Fibroblast of peridontal ligament (primary cell): ENCODE data around the gene NUF2.
"Not testable (repeated sequence)": the region's sequence is repeated elsewhere in the genome, so short reads cannot be mapped to it uniquely, and the experiment has no call there.

ENCODE experiments used
- DNase-seq: peaks from one replicate; pipeline ENCODE4 v3.0.0-alpha.2; 2010; ENCODE audit errors: extremely low read depth

Gene NUF2

DNA sequence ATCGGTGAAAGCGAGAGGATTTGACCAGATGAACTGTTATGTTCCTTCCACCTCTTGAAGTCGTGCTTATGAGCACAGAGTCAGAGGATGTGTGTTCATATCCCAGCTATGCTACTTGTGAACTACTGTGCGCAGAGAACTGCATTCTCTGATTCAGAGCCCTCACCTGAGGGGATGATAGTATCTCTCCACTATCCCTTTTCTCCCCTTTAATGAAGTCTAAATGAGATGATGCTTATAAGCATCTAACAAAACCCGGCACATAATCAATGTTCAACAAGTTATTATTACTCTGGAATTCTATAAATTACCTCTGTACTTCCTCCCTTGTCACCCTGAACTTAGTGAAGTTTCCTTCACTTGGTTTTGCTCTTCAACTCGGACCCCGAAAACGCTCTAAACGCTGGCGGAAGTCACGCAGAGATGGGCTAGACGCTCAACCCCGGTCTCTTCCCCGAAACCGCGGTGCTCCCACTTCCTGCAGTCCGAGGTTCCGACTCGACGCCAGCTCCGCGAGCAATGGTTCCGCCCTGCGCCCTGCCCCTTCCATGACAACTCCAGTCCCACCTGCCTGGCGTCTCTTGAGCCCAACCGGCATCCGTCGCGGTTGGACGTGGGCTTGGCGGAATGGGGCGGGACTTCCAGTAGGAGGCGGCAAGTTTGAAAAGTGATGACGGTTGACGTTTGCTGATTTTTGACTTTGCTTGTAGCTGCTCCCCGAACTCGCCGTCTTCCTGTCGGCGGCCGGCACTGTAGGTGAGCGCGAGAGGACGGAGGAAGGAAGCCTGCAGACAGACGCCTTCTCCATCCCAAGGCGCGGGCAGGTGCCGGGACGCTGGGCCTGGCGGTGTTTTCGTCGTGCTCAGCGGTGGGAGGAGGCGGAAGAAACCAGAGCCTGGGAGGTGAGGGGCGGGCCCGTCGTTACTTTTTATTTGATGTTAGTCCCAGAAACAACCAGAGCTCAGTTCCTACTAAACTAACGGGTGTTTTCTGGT, at the start of gene NUF2:
TSS of gene NUF2 (plus strand) at position 644 of the 995 bp plus-strand sequence. CDS start 4,098 bp downstream, outside the sequence.
- DNase-seq: peak; percentile 99

DNA sequence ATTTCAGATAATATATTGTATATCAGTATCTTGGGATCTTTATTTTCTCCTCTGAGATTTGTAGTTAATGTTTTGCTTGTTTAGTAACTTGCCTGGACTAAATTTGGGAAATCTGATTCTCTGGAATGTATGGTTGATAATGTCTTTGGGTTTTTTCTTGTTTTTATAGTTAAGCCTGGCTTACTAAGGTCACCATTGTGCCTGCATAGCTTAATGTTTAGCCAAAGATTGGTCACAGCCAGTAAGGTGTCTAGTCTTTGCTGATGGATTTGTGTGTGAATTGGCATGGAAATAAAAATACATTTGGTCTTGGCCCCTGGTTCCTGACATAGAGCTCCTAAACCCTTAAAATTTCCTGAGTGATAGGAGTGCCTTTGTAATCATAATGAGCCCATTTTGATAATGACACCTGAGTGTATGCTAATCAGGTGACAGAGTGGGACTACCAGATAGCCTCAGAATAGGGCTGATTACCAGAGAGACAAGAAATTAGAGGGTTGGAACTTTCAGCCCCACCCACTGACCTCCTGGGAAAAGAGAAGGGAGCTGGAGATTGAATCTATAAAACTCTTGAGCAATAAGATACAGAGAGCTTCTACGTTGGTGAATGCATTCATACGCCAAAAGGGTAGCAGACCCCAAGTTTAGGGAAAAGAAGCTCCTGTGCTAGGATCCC, 47.9 kb upstream of the NUF2 start:
- peak; percentile 5 for DNase-seq

DNA sequence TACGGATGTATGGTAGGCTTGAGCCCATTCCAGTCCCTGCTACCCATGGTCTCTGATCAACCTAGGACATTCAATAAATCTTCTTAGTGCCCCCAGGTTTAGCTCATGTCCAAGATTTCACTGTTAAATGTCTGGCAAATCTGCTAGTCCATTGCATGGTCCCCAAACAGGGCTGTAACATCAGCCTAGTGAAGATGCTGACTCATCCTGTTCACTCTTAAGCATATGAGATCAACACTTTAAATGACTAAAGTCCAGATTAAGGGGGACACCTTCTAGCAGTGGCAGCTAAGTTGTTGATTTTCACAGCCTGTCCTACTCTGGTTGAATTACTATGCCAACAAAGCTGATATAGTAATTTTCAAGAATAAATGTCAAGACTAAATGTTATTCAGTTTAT, 46.5 kb upstream of the NUF2 start:
- peak; percentile 37 for DNase-seq

DNA sequence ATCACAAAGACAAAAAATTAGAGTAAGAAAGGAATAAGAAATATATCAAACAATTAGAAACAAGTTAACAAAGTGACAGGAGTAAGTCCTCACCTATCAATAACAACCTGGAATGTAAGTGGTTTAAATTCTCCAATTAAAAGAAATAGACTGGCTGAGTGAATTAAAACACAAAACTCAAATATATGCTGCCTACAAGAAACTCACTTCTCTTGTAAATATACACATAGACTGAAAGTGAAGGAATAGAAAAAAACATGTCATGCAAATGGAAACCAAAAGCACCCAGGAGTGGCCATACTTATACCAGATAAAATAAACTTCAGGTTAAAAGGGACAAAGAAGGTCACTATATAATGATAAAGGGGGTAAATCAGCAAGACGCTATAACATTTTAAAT, 43.2 kb upstream of the NUF2 start:
- DNase-seq: no peak

DNA sequence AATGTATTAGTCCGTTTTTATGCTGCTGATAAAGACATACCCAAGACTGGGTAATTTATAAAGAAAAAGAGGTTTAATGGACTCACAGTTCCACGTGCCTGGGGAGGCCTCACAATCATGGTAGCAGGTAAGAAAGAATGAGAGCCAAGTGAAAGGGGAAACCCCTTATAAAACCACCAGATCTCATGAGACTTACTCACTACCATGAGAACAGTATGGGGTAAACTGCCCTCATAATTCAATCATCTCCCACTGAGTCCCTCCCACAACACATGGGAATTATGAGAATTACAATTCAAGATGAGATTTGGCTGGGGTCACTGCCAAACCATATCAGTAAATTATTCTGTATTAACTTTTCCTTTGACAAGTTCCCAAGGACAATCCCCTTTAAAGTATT, 36.9 kb upstream of the NUF2 start:
- peak; percentile 14 for DNase-seq

DNA sequence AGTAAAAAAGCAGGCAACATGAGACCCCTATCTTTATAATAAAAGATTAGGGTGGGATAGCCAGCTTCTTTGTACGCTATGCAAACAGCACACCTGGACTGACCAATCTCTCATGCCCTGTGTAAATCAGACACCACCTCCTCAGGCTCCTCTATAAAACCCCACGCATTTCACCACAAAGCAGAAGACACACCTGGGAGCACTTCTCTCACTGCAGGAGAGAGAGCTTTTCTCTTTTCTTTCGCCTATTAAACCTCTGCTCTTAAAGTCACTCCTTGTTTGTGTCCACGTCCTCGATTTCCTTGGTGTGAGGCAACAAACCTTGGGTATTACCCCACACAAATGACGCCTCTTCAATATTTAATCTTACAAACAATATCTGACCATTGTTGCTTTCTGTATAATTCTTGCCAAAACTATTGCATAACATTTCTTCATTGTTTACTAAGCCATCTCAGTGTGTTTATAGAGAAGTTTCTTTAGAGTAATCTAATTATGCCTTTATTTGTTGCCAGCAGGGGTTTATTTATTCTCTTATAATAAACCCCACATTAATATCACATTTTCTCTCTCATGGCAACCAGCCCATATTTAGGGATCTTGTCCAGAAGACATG, 31.6 kb upstream of the NUF2 start:
- peak; percentile 77 for DNase-seq

DNA sequence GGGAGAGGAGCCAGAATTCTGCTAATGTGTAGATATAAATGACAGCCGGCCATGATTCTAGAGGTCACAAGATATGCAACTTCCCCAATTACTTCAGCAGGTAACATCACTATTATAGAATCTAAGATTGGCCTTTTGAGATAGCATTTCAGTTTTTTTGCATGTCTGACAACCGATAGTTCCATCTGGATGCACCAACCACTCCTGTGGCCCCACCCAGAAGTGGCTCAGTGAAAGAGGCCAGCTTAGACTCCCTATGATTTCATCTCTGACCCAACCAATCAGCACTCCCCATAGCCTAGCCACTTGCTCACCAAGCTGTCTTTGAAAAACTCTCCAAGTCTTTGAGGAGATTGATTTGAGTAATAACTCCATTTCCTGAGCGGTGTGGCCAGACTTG, 30.3 kb upstream of the NUF2 start:
- DNase-seq: no peak

DNA sequence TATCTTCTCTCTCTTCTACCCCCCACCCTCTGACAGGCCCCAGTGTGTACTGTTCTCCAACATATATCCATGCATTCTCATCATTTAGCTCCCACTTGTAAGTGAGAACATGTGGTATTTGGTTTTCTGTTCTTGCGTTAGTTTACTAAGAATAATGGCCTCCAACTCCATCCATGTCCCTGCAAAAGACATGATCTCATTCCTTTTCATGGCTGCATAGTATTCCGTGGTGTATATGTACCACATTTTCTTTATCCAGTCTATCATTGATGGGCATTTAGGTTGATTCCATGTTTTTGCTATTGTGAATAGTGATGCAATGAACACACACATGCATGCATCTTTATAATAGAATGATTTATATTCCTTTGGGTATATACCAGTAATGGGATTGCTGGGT, 29.6 kb upstream of the NUF2 start:
- not testable (repeated sequence) for DNase-seq

DNA sequence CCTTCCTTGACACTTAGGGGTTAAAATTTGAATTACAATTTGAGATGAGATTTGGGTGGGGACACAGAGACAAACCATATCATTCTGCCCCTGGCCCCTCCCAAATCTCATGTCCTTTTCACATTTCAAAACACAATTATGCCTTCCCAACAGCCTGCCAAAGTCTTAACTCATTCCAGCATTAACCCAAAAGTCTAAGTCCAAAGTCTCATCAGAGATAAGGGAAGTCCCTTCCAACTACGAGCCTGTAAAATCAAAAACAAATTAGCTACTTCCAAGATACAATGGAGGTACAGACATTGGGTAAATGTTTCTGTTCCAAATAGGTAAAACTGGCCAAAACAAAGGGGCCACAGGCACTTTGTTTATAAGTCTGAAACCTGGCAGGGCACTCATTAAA, 28.3 kb upstream of the NUF2 start:
- DNase-seq: not testable (repeated sequence)

DNA sequence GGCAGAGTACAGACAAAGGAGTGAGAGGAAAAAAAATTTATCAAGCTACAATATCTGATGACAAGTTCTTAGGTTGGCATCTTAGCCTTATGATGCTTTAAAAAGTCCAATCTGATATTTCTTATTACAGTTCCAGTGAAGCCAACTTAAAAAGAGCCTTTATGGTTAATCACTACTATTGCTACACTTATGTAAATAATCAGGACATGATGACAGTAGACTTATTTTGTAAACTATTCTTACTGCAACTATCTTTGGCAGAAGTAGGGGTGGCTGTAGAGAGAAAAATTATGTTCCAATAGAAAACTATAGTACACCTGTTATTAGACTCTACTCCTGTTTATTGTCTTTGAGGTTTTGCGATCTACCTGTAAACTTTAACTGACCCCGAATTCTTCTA, 25.8 kb upstream of the NUF2 start:
- DNase-seq: peak; percentile 28

DNA sequence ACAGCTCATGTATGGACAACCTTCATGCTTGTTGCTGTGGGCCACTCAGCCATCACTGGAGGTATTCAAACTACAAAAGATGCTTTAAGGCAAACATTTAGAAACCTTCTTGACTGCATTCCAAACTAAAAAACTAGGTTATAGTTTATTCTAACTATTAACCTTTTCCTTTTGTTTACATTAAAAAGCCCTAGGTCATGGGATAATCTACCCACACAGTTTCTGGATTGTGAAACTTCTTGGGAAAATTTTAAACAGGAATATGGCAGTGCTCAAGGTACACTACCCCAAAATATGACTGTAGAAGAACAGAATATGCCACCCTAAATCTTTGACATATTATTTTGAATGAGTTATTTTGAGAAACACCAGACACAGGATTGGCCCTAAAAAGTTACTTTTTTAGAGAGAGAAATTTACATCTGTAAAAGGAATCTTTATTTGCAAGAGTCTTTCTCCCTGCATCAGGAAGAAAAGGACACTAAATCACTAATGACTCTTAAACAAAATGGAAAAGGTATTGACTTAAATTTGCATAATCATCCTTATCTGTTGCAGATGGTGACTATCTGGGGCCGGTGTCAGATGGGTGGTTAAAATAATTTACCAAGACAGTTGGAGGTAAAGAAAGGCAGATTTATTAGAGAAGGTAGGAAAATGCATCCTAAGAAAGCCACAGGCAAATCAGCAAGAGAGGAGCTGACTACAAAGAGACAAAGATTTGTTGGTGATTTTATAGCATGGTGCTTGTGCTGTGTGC, 25.1 kb upstream of the NUF2 start:
- DNase-seq: no peak

DNA sequence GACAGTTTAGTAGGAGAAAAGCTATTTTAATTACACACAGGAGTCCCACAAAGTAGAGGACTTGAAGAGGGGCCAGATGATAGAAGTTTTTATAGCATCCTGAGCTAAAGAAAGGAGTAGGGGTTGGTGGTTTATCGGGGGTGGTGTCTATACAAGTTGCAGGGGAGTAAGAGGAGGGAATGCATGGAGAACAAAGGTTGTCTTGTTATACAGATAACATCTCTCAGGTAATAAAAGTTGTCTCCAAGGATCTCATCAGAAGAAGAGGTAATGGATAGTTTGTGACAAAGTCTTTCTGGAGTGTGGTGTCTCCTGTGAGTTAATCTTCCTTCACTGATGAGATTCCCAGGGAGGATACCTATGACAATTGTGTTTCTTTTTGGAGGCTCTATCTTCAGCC, 23.4 kb upstream of the NUF2 start:
- DNase-seq: no peak

DNA sequence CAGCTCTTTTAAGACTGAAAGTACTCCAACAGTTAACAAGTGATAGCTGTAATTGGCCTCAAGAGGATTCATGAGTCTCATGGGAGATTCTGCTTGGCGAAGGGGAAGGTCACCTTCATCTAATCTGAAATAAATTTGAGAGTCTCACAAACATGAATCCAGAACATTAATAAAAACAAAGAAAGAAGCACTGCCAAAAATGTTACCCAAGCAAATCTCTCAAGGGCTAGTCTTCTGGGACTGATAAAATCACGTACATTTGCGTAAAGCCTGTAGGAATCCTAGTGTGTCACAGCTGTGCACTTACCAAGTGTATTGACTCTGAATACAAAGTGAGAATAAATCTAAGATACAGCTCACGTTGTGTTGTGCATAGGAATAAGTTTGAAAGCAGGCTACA, 21.2 kb upstream of the NUF2 start:
- DNase-seq: no peak

DNA sequence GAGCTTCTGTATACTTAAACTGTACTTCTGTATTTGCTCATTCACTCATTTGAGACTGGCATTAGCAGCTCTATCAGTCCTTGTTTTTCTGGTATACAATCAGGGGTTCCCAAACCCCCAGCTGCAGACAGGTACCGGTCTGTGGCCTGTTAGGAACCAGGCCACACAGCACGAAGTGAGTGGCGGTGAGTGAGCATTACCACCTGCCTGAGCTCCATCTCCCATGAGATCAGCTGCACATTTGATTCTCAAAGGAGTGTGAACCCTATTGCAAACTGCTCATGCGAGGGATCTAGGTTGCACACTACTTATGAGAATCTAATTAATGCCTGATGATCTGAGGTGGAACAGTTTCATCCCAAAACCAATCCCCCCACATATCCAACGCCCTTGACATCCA, 18.2 kb upstream of the NUF2 start:
- no peak for DNase-seq

DNA sequence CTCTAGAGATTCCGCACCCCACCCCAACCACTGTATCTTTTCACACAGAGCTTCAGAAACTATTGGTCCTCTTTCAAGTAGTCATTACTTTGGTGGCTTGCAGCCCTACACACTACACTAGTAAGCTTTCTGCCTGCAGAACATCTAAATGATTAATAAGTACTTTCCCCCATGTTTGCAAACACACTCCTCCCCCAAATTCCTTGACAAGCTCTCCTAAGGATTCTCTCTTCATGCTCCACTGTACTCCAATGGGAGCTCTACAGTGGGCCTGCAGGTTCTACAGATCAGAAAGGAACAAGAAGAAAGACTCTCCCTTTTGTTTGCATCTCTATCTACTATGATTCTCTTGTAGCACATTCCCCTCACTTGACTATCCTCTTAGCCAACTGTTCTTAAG, 16.3 kb upstream of the NUF2 start:
- DNase-seq: no peak

DNA sequence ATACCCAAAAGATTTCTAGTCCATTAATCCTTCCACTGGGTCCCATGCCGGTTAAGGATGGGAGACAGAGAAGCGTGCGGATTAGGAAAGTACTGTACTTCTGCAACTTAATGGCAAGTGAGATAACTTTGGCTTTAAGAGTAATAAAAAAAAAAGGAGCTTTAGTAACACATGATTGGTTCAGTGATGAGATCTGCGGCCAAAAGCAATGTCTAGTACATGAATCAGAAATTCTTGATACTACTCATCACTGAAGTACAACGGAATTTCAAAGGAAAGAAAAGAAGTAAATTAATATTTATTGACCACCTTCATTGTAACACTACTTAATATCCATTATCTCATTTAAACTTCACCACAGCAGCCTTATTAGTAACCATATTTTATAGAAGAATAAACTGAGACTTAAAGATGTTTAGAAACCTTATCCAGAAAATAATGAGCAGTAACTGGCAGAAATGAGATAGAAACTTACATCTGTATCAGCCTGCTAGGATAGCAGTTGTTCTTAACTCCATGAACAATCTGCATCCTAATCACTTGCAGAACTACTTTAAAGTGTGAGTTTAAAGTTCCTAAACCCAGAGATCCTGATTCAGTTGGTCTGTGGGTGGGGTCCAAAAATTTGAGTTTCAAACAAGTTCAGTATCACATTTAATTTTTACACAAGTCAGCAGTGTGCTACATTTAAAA, 14.1 kb upstream of the NUF2 start:
- peak; percentile 76 for DNase-seq

DNA sequence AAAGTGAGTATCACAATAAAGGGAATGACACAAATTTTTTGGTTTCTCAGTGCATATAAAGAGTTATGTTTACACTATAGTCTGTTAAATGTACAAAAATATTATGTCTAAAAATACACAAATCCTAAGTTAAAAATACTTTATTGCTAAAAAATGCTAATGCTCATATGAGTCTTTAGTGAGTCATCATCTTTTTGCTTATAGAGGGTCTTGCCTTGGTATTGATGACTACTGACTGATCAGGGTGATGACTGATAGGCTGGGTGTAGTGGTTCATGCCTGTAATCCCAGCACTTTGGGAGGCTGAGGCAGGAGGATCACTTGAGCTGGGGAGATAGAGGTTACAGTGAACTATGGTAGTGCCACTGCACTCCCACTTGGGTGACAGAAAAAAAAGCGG, 12.9 kb upstream of the NUF2 start:
- no peak for DNase-seq

DNA sequence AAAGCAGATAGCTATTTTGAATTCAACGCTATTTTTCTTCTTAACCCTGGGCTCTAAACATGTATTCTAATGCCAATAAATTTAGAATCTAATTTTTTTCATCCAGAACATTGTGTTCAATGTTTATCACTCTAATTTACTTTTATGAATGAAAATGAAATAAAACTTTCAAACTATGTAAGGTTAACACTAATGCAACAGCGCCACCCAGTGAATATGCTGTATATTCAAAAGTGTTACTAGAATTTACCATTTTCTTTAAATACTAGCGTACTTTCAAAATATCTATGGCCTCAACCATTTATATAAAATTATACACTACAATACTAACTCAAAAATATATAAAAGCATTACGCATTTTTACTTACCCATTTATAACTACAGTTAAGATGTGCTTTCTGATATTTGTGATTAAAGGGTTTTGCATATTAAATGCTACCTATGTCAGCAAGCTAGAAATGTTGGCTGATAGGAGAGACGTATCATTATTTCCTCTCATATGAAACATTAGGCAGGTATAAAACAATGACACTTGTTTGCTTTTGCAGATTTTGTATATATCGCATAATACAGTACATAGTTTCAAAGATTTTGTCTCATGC, 5.9 kb upstream of the NUF2 start:
- DNase-seq: peak; percentile 80

DNA sequence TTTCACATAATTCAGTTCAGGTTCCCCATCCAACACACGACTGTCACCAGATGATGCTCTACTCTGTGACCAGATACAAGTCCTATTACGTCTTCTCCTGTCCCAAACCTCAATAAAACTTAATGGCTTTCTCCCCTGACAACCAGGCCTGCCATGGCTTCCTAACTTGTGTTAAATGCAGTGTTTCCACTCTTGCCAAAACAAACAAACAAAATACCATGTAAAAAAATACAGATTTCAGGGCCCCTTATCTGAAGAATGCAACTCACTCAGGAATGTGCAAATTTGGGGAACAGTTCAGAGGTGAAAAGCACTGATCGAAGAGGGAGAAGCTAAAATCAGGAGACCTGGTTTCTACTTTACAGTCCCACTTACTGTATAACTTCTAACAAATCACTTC, 863 bp upstream of the NUF2 start:
- DNase-seq: no peak

DNA sequence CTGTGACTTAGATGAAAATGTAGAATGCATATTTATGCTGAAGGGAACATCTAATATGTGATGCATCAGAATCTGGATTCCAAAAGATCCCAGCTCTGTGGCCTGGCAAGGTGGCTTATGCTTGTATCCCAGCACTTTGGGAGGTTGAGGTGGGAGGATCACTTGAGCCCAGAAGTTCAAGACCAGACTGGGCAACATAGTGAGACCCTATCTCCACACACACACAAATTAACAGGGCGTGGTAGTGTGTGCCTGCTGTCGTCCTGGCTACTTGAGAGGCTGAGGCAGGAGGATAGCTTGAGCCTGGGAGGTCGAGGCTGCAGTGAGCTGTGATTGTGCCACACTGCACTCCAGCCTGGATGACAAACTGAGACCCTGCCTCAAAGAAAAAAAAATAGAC, 1.6 kb downstream of the NUF2 start:
- DNase-seq: not testable (repeated sequence)

DNA sequence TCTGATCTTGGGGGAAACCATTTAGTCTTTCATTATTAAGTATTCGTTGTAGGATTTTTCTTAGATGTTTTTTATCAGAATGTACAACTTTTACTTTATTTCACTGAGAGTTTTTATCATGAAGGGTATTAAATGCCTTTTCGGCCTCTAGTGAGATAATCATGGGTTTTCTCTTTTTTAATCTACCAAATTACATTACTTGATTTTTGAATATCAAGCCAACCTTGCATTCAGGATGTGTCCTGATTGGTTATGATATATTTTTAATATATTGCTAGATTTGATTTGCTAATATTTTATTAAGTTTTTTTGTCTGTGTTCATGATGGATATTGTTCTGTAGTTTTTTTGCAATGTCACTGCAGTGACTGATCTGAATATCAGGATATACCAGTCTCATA, 9.4 kb downstream of the NUF2 start:
- DNase-seq: no peak
